H9 (cell line): Measurements from ENCODE around the gene CACNB4. TPM values are rescaled to one million over a fixed set of nuclear protein-coding genes. Genes with fewer than 3 reads are reported as not detected.

ENCODE experiments used
- DNase-seq: peaks from one replicate; pipeline ENCODE4 v3.0.0-alpha.2; 2017
- H2AFZ ChIP-seq: one replicate; pipeline ENCODE4 v1.6.1; 2013; ENCODE audit warnings: mild to moderate bottlenecking, low read length, control low read depth, moderate library complexity
- H2AK5ac ChIP-seq: 2 replicates; pipeline ENCODE4 v1.6.1; 2013; ENCODE audit warnings: low read length, control low read depth, mixed read lengths; ENCODE audit not compliant: insufficient read length
- H2BK120ac ChIP-seq: one replicate; pipeline ENCODE4 v1.6.1; 2013; ENCODE audit warnings: low read depth, mild to moderate bottlenecking, low read length, control low read depth, inconsistent platforms; ENCODE audit not compliant: poor library complexity, severe bottlenecking
- H2BK12ac ChIP-seq: 2 replicates; pipeline ENCODE4 v1.6.1; 2013; ENCODE audit warnings: low read length, control low read depth, mixed read lengths, low read depth; ENCODE audit not compliant: insufficient read length
- H2BK15ac ChIP-seq: 2 replicates; pipeline ENCODE4 v1.6.1; 2013; ENCODE audit warnings: low read depth, low read length, control low read depth
- H2BK20ac ChIP-seq: one replicate; pipeline ENCODE4 v1.6.1; 2013; ENCODE audit warnings: low read depth, mild to moderate bottlenecking, low read length, control low read depth, inconsistent platforms; ENCODE audit not compliant: poor library complexity, severe bottlenecking
- H2BK5ac ChIP-seq: 2 replicates; pipeline ENCODE4 v1.6.1; 2013; ENCODE audit warnings: low read length, control low read depth, mixed read lengths; ENCODE audit not compliant: insufficient read length
- H3K14ac ChIP-seq: 2 replicates; pipeline ENCODE4 v1.6.1; 2013; ENCODE audit warnings: low read length, control low read depth; ENCODE audit not compliant: insufficient read depth
- H3K18ac ChIP-seq: 2 replicates; pipeline ENCODE4 v1.6.1; 2013; ENCODE audit warnings: low read depth, mild to moderate bottlenecking, mixed read lengths, low read length, control low read depth; ENCODE audit not compliant: insufficient read length
- H3K23ac ChIP-seq: 2 replicates; pipeline ENCODE4 v1.6.1; 2013; ENCODE audit warnings: low read length, control low read depth, mixed read lengths, low read depth; ENCODE audit not compliant: insufficient read length
- H3K23me2 ChIP-seq: 2 replicates; pipeline ENCODE4 v1.6.1; 2013; ENCODE audit warnings: low read depth, mild to moderate bottlenecking, mixed read lengths, low read length, control low read depth; ENCODE audit not compliant: insufficient read length, poor library complexity, severe bottlenecking
- H3K27ac ChIP-seq: 2 replicates; pipeline ENCODE4 v1.5.1; 2013; ENCODE audit warnings: low read length, control low read depth, mixed read lengths, low read depth; ENCODE audit not compliant: insufficient read length
- H3K27me3 ChIP-seq: 2 replicates; pipeline ENCODE4 v1.6.1; 2013; ENCODE audit warnings: low read length, control low read depth, inconsistent platforms; ENCODE audit not compliant: insufficient read depth
- H3K4ac ChIP-seq: 2 replicates; pipeline ENCODE4 v1.6.1; 2013; ENCODE audit warnings: low read depth, mild to moderate bottlenecking, control low read depth, inconsistent platforms, low read length, moderate library complexity
- H3K4me1 ChIP-seq: 2 replicates; pipeline ENCODE4 v1.6.1; 2013; ENCODE audit warnings: low read length, control low read depth, inconsistent platforms; ENCODE audit not compliant: insufficient read depth
- H3K4me2 ChIP-seq: 2 replicates; pipeline ENCODE4 v1.6.1; 2013; ENCODE audit warnings: low read length, control low read depth, mixed read lengths; ENCODE audit not compliant: insufficient read length, insufficient read depth
- H3K56ac ChIP-seq: 2 replicates; pipeline ENCODE4 v1.6.1; 2013; ENCODE audit warnings: low read depth, mild to moderate bottlenecking, mixed read lengths, low read length, control low read depth; ENCODE audit not compliant: insufficient read length
- H3K79me1 ChIP-seq: 2 replicates; pipeline ENCODE4 v1.6.1; 2013; ENCODE audit warnings: low read depth, mild to moderate bottlenecking, moderate library complexity, low read length, control low read depth, inconsistent platforms; ENCODE audit not compliant: insufficient read depth, poor library complexity, severe bottlenecking
- H3K79me2 ChIP-seq: 2 replicates; pipeline ENCODE4 v1.6.1; 2013; ENCODE audit warnings: low read length, control low read depth, inconsistent platforms; ENCODE audit not compliant: insufficient read depth
- H3K9ac ChIP-seq: 2 replicates; pipeline ENCODE4 v1.6.1; 2013; ENCODE audit warnings: low read length, control low read depth, mixed read lengths; ENCODE audit not compliant: insufficient read length; ENCODE audit errors: extremely low read depth
- H3K9me3 ChIP-seq: one replicate; pipeline ENCODE4 v1.6.1; 2013; ENCODE audit warnings: low read depth, low read length, inconsistent platforms; ENCODE audit not compliant: control insufficient read depth
- H3T11ph ChIP-seq: one replicate; pipeline ENCODE4 v1.6.1; 2013; ENCODE audit warnings: mild to moderate bottlenecking, low read length, control low read depth, inconsistent platforms
- H4K20me1 ChIP-seq: one replicate; pipeline ENCODE4 v1.6.1; 2013; ENCODE audit not compliant: control insufficient read depth, insufficient read length, insufficient read depth
- H4K5ac ChIP-seq: 2 replicates; pipeline ENCODE4 v1.6.1; 2013; ENCODE audit warnings: low read depth, mild to moderate bottlenecking, mixed read lengths, low read length, control low read depth; ENCODE audit not compliant: insufficient read length
- H4K8ac ChIP-seq: replicated peaks from 2 replicates; pipeline ENCODE4 v1.6.1; 2013; ENCODE audit warnings: low read length, control low read depth, mixed read lengths, low read depth; ENCODE audit not compliant: insufficient read length
- H4K91ac ChIP-seq: 2 replicates; pipeline ENCODE4 v1.6.1; 2013; ENCODE audit warnings: low read depth, mild to moderate bottlenecking, moderate library complexity, mixed read lengths, low read length, control low read depth; ENCODE audit not compliant: insufficient read length
- H3K27ac Mint-ChIP-seq, 3 experiments: 2 replicates in 2 of 3; 3 replicates in 1 of 3; pipeline ENCODE4 v1.8.0; 2020 to 2021; ENCODE audit warnings: mixed read lengths in 3 of 3, mild to moderate bottlenecking in 1 of 3, moderate library complexity in 1 of 3
- H3K27me3 Mint-ChIP-seq: 2 replicates; pipeline ENCODE4 v1.8.0; 2021; ENCODE audit warnings: low read depth, mild to moderate bottlenecking, moderate library complexity, mixed read lengths
- H3K36me3 Mint-ChIP-seq, 3 experiments: 2 replicates in 2 of 3; 3 replicates in 1 of 3; pipeline ENCODE4 v1.8.0; 2020 to 2021; ENCODE audit warnings: low read depth in 3 of 3, mixed read lengths in 3 of 3; ENCODE audit not compliant: insufficient read depth in 1 of 3
- H3K4me1 Mint-ChIP-seq, 2 experiments: 2 replicates each; pipeline ENCODE4 v1.8.0; 2020; ENCODE audit warnings: mixed read lengths in 2 of 2
- H3K4me3 Mint-ChIP-seq, 2 experiments: 2 replicates in 1 of 2; 3 replicates in 1 of 2; pipeline ENCODE4 v1.8.0; 2020 to 2021; ENCODE audit warnings: mild to moderate bottlenecking in 2 of 2, mixed read lengths in 2 of 2, moderate library complexity in 1 of 2
- H3K9me3 Mint-ChIP-seq, 2 experiments: 2 replicates in 1 of 2; 3 replicates in 1 of 2; pipeline ENCODE4 v1.8.0; 2020; ENCODE audit warnings: mild to moderate bottlenecking in 2 of 2, mixed read lengths in 2 of 2, moderate library complexity in 1 of 2
- WGBS: extraction: QIAGEN DNeasy Blood & Tissue Kit; methylation state at CpG from one replicate; pipeline ENCODE4 v1.1.7; 2013; ENCODE audit warnings: missing lambda C conversion rate, low lambda C conversion rate, mixed read lengths; ENCODE audit not compliant: insufficient read length; ENCODE audit errors: extremely low coverage; 5-methylcytosine and 5-hydroxymethylcytosine counted together
- total RNA-seq: library from RNA; stranded (reverse); gene quantifications from 2 replicates; pipeline ENCODE4 v1.2.1, GENCODE V29; 2021
- TF ChIP-seq, protein P1 (sequence below): fragments of 200-600 bp; sonication (generic); conservative IDR thresholded peaks from 3 replicates; pipeline ENCODE4 v1.8.0; 2021; ENCODE audit warnings: antibody characterized with exemption, mild to moderate bottlenecking

CACNB4 gene
- total RNA-seq, 1 experiment from 2014 or later = 1.4 TPM

DNA sequence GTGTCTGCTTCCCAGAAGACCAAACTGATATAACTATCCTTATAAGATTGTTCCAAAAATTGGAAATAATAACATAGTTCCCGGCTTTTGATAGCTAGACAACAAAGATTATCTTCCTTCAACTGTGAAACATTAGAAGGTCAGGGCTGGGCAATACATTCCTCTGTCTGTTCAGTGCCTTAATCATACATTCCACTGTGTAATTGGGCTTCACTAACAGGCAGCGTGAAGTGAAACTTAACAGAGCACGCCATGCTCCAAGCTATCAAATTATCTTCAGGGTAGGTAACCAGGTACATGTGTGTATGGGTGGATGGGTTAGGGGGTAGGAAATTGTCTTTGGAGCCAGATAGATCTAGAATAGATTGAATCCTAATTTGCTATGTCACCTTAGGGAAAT is 247.1 kb downstream of the CACNB4 start:
- no peak overlapping the region for H2BK15ac ChIP-seq
- H3K36me3 Mint-ChIP-seq = no peaks in the 10 kb centered on the region
- no peak overlapping the region for H3K23ac ChIP-seq
- H3K27ac Mint-ChIP-seq = no peak overlapping the region
- DNase-seq = no peak
- H4K8ac ChIP-seq = no peak overlapping the region
- H3K23me2 ChIP-seq = no peaks in the 10 kb centered on the region
- no peak overlapping the region for H2BK20ac ChIP-seq
- 0 out of 4 replicates have a peak, but pooled peaks cover 4 to 5% of the 10 kb centered on the region in 2 experiments for H3K4me1 Mint-ChIP-seq
- H3K56ac ChIP-seq = no peak overlapping the region
- no peaks in the 10 kb centered on the region for H3K79me2 ChIP-seq
- no peak overlapping the region for H4K91ac ChIP-seq
- H2BK5ac ChIP-seq = no peak overlapping the region
- H3K9me3 Mint-ChIP-seq = no peaks in the 10 kb centered on the region
- WGBS = no CpG with 5 or more reads among the region's 3 CpGs
- no peak overlapping the region for H3K14ac ChIP-seq
- H4K5ac ChIP-seq = no peak overlapping the region
- no peak overlapping the region for H3K4me2 ChIP-seq
- no peak overlapping the region for H3K18ac ChIP-seq
- no peak overlapping the region for H3K9ac ChIP-seq
- H2BK12ac ChIP-seq = no peak overlapping the region
- no peaks in the 10 kb centered on the region for H3K79me1 ChIP-seq
- no peak overlapping the region for H3T11ph ChIP-seq
- H3K27ac ChIP-seq = no peak overlapping the region
- no peak overlapping the region for H2BK120ac ChIP-seq
- TF ChIP-seq, protein P1, sequence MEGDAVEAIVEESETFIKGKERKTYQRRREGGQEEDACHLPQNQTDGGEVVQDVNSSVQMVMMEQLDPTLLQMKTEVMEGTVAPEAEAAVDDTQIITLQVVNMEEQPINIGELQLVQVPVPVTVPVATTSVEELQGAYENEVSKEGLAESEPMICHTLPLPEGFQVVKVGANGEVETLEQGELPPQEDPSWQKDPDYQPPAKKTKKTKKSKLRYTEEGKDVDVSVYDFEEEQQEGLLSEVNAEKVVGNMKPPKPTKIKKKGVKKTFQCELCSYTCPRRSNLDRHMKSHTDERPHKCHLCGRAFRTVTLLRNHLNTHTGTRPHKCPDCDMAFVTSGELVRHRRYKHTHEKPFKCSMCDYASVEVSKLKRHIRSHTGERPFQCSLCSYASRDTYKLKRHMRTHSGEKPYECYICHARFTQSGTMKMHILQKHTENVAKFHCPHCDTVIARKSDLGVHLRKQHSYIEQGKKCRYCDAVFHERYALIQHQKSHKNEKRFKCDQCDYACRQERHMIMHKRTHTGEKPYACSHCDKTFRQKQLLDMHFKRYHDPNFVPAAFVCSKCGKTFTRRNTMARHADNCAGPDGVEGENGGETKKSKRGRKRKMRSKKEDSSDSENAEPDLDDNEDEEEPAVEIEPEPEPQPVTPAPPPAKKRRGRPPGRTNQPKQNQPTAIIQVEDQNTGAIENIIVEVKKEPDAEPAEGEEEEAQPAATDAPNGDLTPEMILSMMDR = no peak
- H3K9me3 ChIP-seq = no peaks in the 10 kb centered on the region
- no peak overlapping the region for H3K4ac ChIP-seq
- H4K20me1 ChIP-seq = no peaks in the 10 kb centered on the region
- H2AFZ ChIP-seq = no peak overlapping the region
- H3K4me1 ChIP-seq = no peaks in the 10 kb centered on the region
- no peak overlapping the region for H3K4me3 Mint-ChIP-seq
- H3K27me3 Mint-ChIP-seq = no peaks in the 10 kb centered on the region
- H2AK5ac ChIP-seq = no peak overlapping the region
- H3K27me3 ChIP-seq = no peaks in the 10 kb centered on the region
